ENCODE data around the gene ZFAND3.

DNA sequence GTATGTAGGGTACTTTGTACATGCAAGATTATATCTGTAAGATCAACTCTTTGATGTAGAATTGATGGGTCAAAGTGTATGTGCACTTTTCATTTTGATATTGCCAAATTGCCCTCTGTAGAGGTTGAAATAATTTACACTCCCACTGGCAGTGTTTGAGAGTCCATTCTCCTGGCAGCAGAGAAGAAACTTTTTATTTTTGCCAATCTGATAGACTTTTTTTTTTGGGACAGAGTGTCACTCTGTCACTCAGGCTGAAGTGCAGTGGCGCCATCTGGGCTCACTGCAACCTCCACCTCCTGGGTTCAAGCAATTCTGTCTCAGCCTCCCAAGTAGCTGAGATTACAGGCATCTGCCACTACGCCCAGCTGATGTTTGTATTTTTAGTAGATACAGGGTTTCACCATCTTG, 199.2 kb downstream of the ZFAND3 start:
- TF ChIP-seq, protein P1, sequence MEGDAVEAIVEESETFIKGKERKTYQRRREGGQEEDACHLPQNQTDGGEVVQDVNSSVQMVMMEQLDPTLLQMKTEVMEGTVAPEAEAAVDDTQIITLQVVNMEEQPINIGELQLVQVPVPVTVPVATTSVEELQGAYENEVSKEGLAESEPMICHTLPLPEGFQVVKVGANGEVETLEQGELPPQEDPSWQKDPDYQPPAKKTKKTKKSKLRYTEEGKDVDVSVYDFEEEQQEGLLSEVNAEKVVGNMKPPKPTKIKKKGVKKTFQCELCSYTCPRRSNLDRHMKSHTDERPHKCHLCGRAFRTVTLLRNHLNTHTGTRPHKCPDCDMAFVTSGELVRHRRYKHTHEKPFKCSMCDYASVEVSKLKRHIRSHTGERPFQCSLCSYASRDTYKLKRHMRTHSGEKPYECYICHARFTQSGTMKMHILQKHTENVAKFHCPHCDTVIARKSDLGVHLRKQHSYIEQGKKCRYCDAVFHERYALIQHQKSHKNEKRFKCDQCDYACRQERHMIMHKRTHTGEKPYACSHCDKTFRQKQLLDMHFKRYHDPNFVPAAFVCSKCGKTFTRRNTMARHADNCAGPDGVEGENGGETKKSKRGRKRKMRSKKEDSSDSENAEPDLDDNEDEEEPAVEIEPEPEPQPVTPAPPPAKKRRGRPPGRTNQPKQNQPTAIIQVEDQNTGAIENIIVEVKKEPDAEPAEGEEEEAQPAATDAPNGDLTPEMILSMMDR (conservative IDR thresholded peaks at IDR 0.05 in 1 of 2, IDR thresholded peaks at IDR 0.05 in 1 of 2; ENCODE audit: low read depth in 1 of 2, low read length in 2 of 2): no peak
- TF ChIP-seq EZH2 (IDR thresholded peaks at IDR 0.05; ENCODE audit: low read length, missing control alignments): no peak

Measured in fibroblast of lung (primary cell).